Ramos (cell line): ENCODE data around the gene CLCA4.

ENCODE experiments used
- in situ Hi-C: fragments of 300-500 bp; cut with MboI; formaldehyde crosslinking; loops from one replicate; pipeline ENCODE4 v1.14.3; 2022; ENCODE audit warnings: low sequenced_read_pairs; ENCODE audit not compliant: unreplicated experiment

Gene CLCA4

GRCh38 chr1:86522240-86522639 lies 24.6 kb upstream of the CLCA4 start:
- in situ Hi-C loops: loop anchor here (25.0 kb wide), 1 partner anchor 615 kb away; no protein-coding TSS in a partner anchor

- in situ Hi-C loops: loop anchor here (25.0 kb wide), 1 partner anchor 613 kb away; no protein-coding TSS in a partner anchor
These were observed 23.1 kb upstream of the CLCA4 start for GRCh38 chr1:86523670-86524354.

- in situ Hi-C loops: no loop called here
These were observed 19.6 kb upstream of the CLCA4 start for GRCh38 chr1:86527306-86527705.

DNA sequence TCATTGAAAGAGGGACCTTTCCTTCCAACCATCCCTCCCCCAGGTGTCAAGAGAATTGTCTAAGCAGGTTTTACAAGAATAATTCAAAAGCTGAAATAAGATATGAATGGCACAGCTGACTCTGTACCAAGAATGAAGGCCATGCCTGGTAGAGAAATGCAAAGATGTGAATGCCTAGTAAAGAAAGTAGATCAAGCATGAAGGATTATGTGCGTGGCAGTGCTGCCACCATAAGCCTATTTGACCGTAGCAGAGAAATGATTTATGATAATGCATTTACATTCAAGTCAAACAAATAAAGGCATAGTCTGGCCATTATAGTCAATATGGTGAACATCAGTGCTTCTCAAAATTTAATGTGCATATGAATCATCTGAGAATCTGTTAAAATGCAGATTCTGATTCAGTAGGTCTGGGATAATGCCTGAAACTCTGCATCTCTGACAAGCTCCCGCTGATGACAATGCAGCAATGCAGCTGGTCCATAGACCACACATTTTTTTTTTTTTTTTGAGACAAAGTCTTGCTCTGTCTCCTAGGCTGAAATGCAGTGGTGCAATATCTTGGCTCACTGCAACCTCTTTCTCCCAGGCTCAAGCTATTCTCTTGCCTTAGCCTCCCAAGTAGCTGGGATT lies 16.6 kb upstream of the CLCA4 start:
- in situ Hi-C loops: no loop called here

- in situ Hi-C loops: no loop called here
These were observed 8.8 kb upstream of the CLCA4 start for GRCh38 chr1:86537928-86538695.

- in situ Hi-C loops: no loop called here
These were observed 8.1 kb upstream of the CLCA4 start for GRCh38 chr1:86538775-86539174.

DNA sequence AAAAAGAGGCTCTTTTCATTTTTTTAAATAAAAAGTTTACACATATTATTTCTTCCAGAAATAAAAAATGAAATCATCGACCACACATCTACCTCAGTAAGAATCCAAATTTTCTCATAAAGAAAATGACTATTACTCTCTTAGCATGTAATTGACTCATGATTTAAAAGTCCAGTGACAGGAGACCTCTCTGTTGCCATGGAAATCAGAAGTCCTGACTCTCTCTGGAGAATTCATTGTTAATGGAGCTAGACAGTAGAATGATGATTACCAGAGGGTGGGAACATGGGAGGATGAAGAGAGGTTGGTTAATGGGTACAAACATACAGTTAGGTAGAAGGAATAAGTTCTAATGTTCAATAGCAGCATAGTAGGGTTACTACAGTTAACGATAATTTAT lies 5.0 kb upstream of the CLCA4 start:
- in situ Hi-C loops: no loop called here

DNA sequence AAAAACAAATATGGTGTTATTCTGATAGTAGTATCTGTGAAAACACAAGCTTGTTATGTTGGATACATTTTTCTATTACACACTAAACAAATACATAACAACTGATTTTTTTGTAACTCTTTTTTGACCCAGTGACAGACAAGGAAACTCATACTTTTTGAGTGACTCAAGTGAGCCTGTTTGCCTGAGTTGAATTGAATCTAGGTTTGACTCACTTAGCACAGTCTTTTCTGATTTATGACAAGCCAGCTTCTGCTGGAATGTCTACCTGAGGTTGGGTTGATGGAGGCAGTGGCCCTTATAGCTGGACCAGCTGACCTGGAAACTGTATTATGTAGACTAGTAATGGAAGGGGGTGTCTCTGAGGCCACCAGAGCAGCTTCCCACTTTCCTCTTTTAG lies 4.2 kb upstream of the CLCA4 start:
- in situ Hi-C loops: no loop called here

GRCh38 chr1:86548839-86549238 lies 2.0 kb downstream of the CLCA4 start:
- in situ Hi-C loops: no loop called here

GRCh38 chr1:86551305-86551704 lies 4.4 kb downstream of the CLCA4 start:
- in situ Hi-C loops: no loop called here

- in situ Hi-C loops: no loop called here
These were observed 5.5 kb downstream of the CLCA4 start for GRCh38 chr1:86552376-86552775.

- in situ Hi-C loops: no loop called here
These were observed 10.9 kb downstream of the CLCA4 start for GRCh38 chr1:86557739-86558138.

- in situ Hi-C loops: no loop called here
These were observed 17.0 kb downstream of the CLCA4 start for GRCh38 chr1:86563849-86564248.

DNA sequence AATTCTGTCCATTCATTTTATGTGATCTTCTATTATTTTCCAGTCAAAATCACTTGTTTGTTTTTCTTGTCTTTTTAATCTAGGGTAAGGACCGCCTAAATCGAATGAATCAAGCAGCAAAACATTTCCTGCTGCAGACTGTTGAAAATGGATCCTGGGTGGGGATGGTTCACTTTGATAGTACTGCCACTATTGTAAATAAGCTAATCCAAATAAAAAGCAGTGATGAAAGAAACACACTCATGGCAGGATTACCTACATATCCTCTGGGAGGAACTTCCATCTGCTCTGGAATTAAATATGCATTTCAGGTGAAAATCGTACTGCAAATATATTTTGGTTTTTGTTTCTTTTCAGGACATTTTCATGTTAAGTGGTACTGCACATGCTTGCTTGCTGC lies 20.5 kb downstream of the CLCA4 start:
- in situ Hi-C loops: no loop called here

DNA sequence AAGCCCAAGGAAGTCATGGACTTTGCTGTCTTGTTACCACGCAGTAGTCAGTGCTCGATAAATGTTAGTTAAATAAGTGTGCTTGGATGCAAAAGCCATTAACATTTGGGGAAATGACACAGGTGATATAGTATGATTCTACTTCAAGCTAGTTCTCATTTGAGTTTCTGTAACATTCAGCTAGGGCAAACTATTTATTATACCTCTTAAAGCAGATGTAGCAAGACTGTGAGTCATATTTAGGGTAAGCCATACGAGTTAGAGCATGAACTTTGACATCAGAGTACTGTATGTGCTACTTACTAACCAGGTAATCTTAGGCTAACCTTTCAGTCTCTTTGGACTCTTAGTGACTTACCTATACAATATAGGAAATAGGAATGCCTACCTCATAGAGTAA lies 21.0 kb downstream of the CLCA4 start:
- in situ Hi-C loops: no loop called here

DNA sequence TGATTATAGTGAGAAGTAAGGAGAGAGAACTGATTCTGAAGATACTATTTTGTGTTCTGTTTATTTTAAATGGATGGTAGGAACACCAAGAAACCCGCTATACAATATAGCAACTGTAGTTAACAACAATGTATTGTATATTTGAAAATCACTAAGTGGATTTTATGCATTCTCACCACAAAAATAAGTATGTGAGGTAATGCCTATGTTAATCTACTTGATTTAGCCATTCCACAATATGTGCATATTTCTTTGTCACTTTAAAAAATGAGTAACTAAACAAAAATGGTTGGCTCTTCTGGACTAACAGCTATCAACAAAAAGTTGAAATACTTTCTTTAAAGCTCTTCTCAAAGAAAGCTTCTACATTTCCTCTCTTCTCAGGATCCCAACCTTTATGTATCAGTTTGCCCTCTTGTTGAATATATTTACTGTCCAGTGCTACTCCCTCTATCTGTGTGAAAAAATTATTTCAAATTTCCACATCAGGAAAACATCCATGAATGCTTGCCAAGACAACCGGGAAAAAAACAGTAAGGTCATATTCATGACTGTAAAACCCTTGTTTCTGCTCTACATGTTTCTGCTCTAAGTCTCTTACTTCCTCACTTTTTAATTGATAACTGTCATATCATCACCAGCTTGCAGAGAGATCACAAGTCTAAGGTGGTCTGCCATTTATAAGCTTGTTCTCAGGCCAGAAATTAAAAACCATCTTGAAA lies 27.0 kb downstream of the CLCA4 start:
- in situ Hi-C loops: no loop called here

GRCh38 chr1:86581231-86581630 lies 34.4 kb downstream of the CLCA4 start:
- in situ Hi-C loops: no loop called here

DNA sequence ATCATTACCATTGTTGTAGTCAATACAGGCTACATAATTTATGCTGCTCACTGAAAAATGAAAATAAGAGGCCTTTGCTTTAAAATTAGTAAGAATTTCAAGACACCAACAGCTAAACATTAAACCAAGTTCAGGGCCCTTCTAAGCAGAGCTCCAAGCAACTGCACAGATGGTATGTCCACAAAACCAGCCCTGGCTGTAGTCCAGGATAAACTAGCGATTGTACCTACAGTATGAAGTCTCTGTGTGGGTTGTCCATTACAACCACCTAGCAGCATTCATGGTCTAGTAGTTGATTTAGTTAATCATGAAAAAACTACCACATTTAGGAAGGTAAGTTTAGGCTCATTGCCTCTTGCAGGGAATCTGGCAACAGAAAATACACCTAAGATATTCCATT lies 35.3 kb downstream of the CLCA4 start:
- in situ Hi-C loops: no loop called here

GRCh38 chr1:86583032-86583431 lies 36.2 kb downstream of the CLCA4 start:
- in situ Hi-C loops: no loop called here

DNA sequence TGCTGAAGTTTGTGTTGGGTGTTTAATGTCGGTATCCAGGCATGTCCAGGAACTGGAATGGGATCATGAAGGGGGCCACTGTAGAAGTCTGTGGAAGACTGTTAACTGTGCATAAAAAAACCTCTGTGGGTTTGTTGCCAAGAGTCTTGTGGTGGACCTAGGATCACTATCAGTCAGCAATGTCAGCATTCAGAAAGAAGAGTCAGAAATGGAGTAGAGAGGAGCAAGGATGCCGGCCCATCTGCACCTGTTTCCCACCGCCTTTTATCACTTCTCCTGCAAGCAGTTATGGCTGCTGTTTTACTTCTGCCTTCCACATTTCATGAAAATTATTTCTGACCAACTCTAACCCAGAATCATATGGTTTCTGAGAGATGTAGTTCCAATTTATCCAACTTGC lies 36.7 kb downstream of the CLCA4 start:
- in situ Hi-C loops: no loop called here

- in situ Hi-C loops: no loop called here
These were observed 47.4 kb downstream of the CLCA4 start for GRCh38 chr1:86594284-86594770.
